Measurements from ENCODE around the gene GPX2.

Gene GPX2

DNA sequence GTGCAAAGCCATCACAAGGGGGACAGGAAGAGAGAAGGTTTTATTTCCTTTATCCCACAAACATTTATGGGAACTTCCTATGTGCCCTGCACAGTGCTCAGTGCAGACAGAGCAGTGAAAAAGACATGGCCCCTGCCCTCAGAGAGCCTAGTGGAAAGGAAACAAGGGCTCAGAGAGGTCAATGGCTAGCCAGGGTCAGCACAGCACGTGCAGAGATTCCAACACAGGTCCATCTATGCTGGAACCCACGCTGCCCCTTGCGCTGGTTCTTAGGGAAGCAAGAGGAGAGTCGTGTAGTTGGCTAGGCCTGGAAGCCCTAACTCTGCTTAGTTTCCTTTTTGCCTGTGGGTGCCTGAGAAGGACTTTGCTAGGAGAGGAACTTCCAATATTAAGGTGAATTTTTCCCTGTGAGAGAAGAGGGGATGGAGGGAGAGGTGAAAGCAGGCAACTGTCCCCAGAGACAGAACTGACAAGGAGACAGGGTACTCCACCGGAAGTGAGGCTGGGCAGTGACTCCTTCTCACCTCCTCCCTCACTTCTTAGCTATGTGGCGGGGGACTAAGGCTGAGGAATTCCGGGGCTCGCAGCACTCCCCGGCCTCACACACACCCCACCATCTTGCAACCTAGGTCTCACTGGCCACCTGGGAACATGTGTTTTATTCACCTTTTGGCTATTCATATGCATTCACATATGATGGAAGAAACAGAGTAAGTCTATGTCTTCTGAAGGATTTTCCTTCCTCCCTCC lies 12.1 kb upstream of the GPX2 start:
- no peaks in the 10 kb centered on the region for H3K9me2 ChIP-seq (replicated peaks; ENCODE audit: insufficient read depth, low read length)
- no peaks in the 10 kb centered on the region for H4K20me1 ChIP-seq (ENCODE audit: insufficient read depth, low read length)
- TF ChIP-seq EZH2 (optimal IDR thresholded peaks at IDR 0.05; ENCODE audit: low read depth, low read length) = no peak
- TF ChIP-seq EZH2phosphoT487 (IDR thresholded peaks at IDR 0.05; ENCODE audit: low read length) = no peak
- TF ChIP-seq, protein P1, sequence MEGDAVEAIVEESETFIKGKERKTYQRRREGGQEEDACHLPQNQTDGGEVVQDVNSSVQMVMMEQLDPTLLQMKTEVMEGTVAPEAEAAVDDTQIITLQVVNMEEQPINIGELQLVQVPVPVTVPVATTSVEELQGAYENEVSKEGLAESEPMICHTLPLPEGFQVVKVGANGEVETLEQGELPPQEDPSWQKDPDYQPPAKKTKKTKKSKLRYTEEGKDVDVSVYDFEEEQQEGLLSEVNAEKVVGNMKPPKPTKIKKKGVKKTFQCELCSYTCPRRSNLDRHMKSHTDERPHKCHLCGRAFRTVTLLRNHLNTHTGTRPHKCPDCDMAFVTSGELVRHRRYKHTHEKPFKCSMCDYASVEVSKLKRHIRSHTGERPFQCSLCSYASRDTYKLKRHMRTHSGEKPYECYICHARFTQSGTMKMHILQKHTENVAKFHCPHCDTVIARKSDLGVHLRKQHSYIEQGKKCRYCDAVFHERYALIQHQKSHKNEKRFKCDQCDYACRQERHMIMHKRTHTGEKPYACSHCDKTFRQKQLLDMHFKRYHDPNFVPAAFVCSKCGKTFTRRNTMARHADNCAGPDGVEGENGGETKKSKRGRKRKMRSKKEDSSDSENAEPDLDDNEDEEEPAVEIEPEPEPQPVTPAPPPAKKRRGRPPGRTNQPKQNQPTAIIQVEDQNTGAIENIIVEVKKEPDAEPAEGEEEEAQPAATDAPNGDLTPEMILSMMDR (IDR thresholded peaks at IDR 0.05; ENCODE audit: low read length) = no peak
- no peak overlapping the region for H3K9ac ChIP-seq (ENCODE audit: low read length)
- no peaks in the 10 kb centered on the region for H3K36me3 ChIP-seq (replicated peaks; ENCODE audit: insufficient read depth, low read length)
- no peaks in the 10 kb centered on the region for H3K4me1 ChIP-seq (ENCODE audit: low read length)
- H3F3A ChIP-seq (ENCODE audit: insufficient read depth, low read length) = no peaks in the 10 kb centered on the region
- H3K27ac ChIP-seq (ENCODE audit: low read length) = no peak overlapping the region
- no peak overlapping the region for H3K4me3 ChIP-seq (ENCODE audit: low read length)
- H3K79me2 ChIP-seq (ENCODE audit: low read length) = no peaks in the 10 kb centered on the region
- H3K27me3 ChIP-seq (replicated peaks; ENCODE audit: insufficient read depth, low read length) = no peaks in the 10 kb centered on the region
- H3K4me2 ChIP-seq (ENCODE audit: low read depth, low read length) = no peak overlapping the region
- no peak overlapping the region for H2AFZ ChIP-seq (ENCODE audit: low read length)
- no peak for DNase-seq
- H3K9me3 ChIP-seq (replicated peaks; ENCODE audit: insufficient read depth, low read length) = no peaks in the 10 kb centered on the region

DNA sequence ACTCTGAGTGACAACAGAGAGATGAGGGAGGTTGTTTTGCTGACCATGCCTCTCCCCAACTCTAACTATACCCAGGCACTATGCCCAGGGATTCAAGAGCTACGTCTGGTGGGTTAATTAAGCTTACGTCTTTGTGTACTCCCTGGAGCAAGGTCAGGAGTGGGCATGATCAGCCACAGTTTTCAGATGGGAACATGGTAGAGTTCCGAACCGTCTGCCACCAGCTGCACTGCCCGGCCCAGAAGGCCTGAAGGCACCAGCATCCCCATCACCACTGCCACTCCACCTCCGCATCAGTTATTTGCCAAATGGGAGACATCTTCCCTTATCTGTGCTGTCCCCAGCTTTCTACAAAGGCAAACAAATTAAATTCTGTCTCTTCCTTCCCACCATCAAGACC lies 11.1 kb upstream of the GPX2 start:
- DNase-seq = no peak
- H3K79me2 ChIP-seq (ENCODE audit: low read length) = no peaks in the 10 kb centered on the region
- H3K4me2 ChIP-seq (ENCODE audit: low read depth, low read length) = no peak overlapping the region
- no peak overlapping the region for H3K27ac ChIP-seq (ENCODE audit: low read length)
- H2AFZ ChIP-seq (ENCODE audit: low read length) = no peak overlapping the region
- H3K9me3 ChIP-seq (replicated peaks; ENCODE audit: insufficient read depth, low read length) = no peaks in the 10 kb centered on the region
- H3K9me2 ChIP-seq (replicated peaks; ENCODE audit: insufficient read depth, low read length) = no peaks in the 10 kb centered on the region
- H3F3A ChIP-seq (ENCODE audit: insufficient read depth, low read length) = no peaks in the 10 kb centered on the region
- no peaks in the 10 kb centered on the region for H3K4me1 ChIP-seq (ENCODE audit: low read length)
- H4K20me1 ChIP-seq (ENCODE audit: insufficient read depth, low read length) = no peaks in the 10 kb centered on the region
- H3K9ac ChIP-seq (ENCODE audit: low read length) = no peak overlapping the region
- H3K27me3 ChIP-seq (replicated peaks; ENCODE audit: insufficient read depth, low read length) = no peaks in the 10 kb centered on the region
- no peak for TF ChIP-seq EZH2 (optimal IDR thresholded peaks at IDR 0.05; ENCODE audit: low read depth, low read length)
- TF ChIP-seq EZH2phosphoT487 (IDR thresholded peaks at IDR 0.05; ENCODE audit: low read length) = no peak
- TF ChIP-seq, protein P1 (IDR thresholded peaks at IDR 0.05; ENCODE audit: low read length) = no peak
- no peaks in the 10 kb centered on the region for H3K36me3 ChIP-seq (replicated peaks; ENCODE audit: insufficient read depth, low read length)
- no peak overlapping the region for H3K4me3 ChIP-seq (ENCODE audit: low read length)

DNA sequence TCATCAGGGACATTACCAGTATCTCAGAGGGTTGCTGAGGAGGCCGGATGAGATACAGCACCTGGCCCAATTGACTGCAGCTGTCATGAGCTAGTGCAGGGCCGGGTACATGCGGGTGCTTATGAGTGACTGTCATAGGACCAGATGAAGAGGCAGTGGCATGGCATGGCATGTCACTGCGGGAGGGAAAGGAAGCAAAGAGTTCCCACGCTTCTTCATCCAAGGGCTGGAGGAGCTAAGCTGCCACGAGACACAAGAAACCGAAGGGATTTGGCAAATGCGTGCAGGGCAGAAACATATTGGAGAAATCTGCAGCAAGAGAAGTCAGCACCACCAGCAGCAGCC lies 10.7 kb upstream of the GPX2 start:
- no peak overlapping the region for H3K9ac ChIP-seq (ENCODE audit: low read length)
- no peaks in the 10 kb centered on the region for H4K20me1 ChIP-seq (ENCODE audit: insufficient read depth, low read length)
- no peaks in the 10 kb centered on the region for H3K4me1 ChIP-seq (ENCODE audit: low read length)
- no peak for DNase-seq
- H3F3A ChIP-seq (ENCODE audit: insufficient read depth, low read length) = no peaks in the 10 kb centered on the region
- H3K4me3 ChIP-seq (ENCODE audit: low read length) = no peak overlapping the region
- H3K27me3 ChIP-seq (replicated peaks; ENCODE audit: insufficient read depth, low read length) = no peaks in the 10 kb centered on the region
- H3K9me3 ChIP-seq (replicated peaks; ENCODE audit: insufficient read depth, low read length) = no peaks in the 10 kb centered on the region
- no peak overlapping the region for H2AFZ ChIP-seq (ENCODE audit: low read length)
- no peaks in the 10 kb centered on the region for H3K36me3 ChIP-seq (replicated peaks; ENCODE audit: insufficient read depth, low read length)
- H3K4me2 ChIP-seq (ENCODE audit: low read depth, low read length) = no peak overlapping the region
- TF ChIP-seq EZH2 (optimal IDR thresholded peaks at IDR 0.05; ENCODE audit: low read depth, low read length) = no peak
- no peak for TF ChIP-seq EZH2phosphoT487 (IDR thresholded peaks at IDR 0.05; ENCODE audit: low read length)
- TF ChIP-seq, protein P1 (IDR thresholded peaks at IDR 0.05; ENCODE audit: low read length) = no peak
- no peak overlapping the region for H3K27ac ChIP-seq (ENCODE audit: low read length)
- no peaks in the 10 kb centered on the region for H3K9me2 ChIP-seq (replicated peaks; ENCODE audit: insufficient read depth, low read length)
- H3K79me2 ChIP-seq (ENCODE audit: low read length) = no peaks in the 10 kb centered on the region

Measured in MM.1S (cell line).